Astrocyte (in vitro differentiated cells and primary cell): Measurements from ENCODE around the gene CPZ. TPM values are rescaled to one million over a fixed set of nuclear protein-coding genes. Genes with fewer than 3 reads are reported as not detected.

ENCODE experiments used
- DNase-seq: peaks from one replicate; pipeline ENCODE4 v3.0.0-alpha.2; 2010; ENCODE audit warnings: low read depth
- FAIRE-seq: peaks from 2 replicates; lab custom pipeline; 2011; peaks lifted over from hg19 to GRCh38; lab: Jason Lieb, UNC
- H2AFZ ChIP-seq: 2 replicates; pipeline ENCODE4 v1.6.0; 2012; ENCODE audit warnings: low read depth, low read length, inconsistent platforms
- H3K27ac ChIP-seq: 2 replicates; pipeline ENCODE4 v1.5.1; 2011; ENCODE audit warnings: low read depth, low read length, inconsistent platforms
- H3K27me3 ChIP-seq: 2 replicates; pipeline ENCODE4 v1.6.0; 2011; ENCODE audit warnings: low read length, inconsistent platforms; ENCODE audit not compliant: insufficient read depth
- H3K36me3 ChIP-seq: 2 replicates; pipeline ENCODE4 v1.5.1; 2011; ENCODE audit warnings: low read length, inconsistent platforms; ENCODE audit not compliant: insufficient read depth
- H3K4me1 ChIP-seq: 2 replicates; pipeline ENCODE4 v1.5.1; 2011; ENCODE audit warnings: low read length, inconsistent platforms; ENCODE audit not compliant: insufficient read depth
- H3K4me2 ChIP-seq: 2 replicates; pipeline ENCODE4 v1.6.0; 2012; ENCODE audit warnings: low read length, inconsistent platforms
- H3K4me3 ChIP-seq: 2 replicates; pipeline ENCODE4 v1.5.1; 2011; ENCODE audit warnings: low read depth, mild to moderate bottlenecking, low read length, inconsistent platforms; ENCODE audit not compliant: insufficient read depth
- H3K79me2 ChIP-seq: 2 replicates; pipeline ENCODE4 v1.6.0; 2012; ENCODE audit warnings: mild to moderate bottlenecking, low read length, inconsistent platforms; ENCODE audit not compliant: insufficient read depth
- H3K9ac ChIP-seq: 2 replicates; pipeline ENCODE4 v1.6.0; 2012; ENCODE audit warnings: mild to moderate bottlenecking, low read length, inconsistent platforms
- H3K9me3 ChIP-seq: 2 replicates; pipeline ENCODE4 v1.5.1; 2012; ENCODE audit warnings: low read depth, mild to moderate bottlenecking, low read length, inconsistent platforms; ENCODE audit not compliant: insufficient read depth
- H4K20me1 ChIP-seq: 2 replicates; pipeline ENCODE4 v1.6.0; 2012; ENCODE audit warnings: low read length, inconsistent platforms; ENCODE audit not compliant: insufficient read depth
- H3K27ac Mint-ChIP-seq: one replicate; pipeline ENCODE4 v1.8.0; 2021; ENCODE audit warnings: mild to moderate bottlenecking, mixed read lengths; ENCODE audit not compliant: unreplicated experiment
- H3K27me3 Mint-ChIP-seq: one replicate; pipeline ENCODE4 v1.8.0; 2021; ENCODE audit warnings: low read depth, mixed read lengths; ENCODE audit not compliant: unreplicated experiment
- H3K36me3 Mint-ChIP-seq: one replicate; pipeline ENCODE4 v1.8.0; 2021; ENCODE audit warnings: low read depth, mixed read lengths; ENCODE audit not compliant: unreplicated experiment
- H3K4me1 Mint-ChIP-seq: one replicate; pipeline ENCODE4 v1.8.0; 2021; ENCODE audit warnings: low read depth, mixed read lengths; ENCODE audit not compliant: unreplicated experiment
- H3K4me3 Mint-ChIP-seq: one replicate; pipeline ENCODE4 v1.8.0; 2021; ENCODE audit warnings: mild to moderate bottlenecking, moderate library complexity, mixed read lengths; ENCODE audit not compliant: unreplicated experiment
- H3K9me3 Mint-ChIP-seq: one replicate; pipeline ENCODE4 v1.8.0; 2021; ENCODE audit warnings: mild to moderate bottlenecking, mixed read lengths; ENCODE audit not compliant: unreplicated experiment
- EZH2 ChIP-seq: IDR thresholded peaks from 2 replicates; pipeline ENCODE4 v1.6.1; 2012; ENCODE audit warnings: mild to moderate bottlenecking, low read length, inconsistent platforms; ENCODE audit not compliant: insufficient read depth
- total RNA-seq: library from RNA; stranded (reverse); gene quantifications from 2 replicates; pipeline ENCODE4 v1.2.1, GENCODE V29; 2021
- TF ChIP-seq, protein P1 (sequence below): IDR thresholded peaks from 2 replicates; pipeline ENCODE4 v1.5.1; 2011; ENCODE audit warnings: low read depth, mild to moderate bottlenecking, inconsistent platforms, low read length, moderate library complexity; ENCODE audit not compliant: insufficient read depth

Gene CPZ
- total RNA-seq, 1 donor from 2014 or later: 6.3 TPM

DNA sequence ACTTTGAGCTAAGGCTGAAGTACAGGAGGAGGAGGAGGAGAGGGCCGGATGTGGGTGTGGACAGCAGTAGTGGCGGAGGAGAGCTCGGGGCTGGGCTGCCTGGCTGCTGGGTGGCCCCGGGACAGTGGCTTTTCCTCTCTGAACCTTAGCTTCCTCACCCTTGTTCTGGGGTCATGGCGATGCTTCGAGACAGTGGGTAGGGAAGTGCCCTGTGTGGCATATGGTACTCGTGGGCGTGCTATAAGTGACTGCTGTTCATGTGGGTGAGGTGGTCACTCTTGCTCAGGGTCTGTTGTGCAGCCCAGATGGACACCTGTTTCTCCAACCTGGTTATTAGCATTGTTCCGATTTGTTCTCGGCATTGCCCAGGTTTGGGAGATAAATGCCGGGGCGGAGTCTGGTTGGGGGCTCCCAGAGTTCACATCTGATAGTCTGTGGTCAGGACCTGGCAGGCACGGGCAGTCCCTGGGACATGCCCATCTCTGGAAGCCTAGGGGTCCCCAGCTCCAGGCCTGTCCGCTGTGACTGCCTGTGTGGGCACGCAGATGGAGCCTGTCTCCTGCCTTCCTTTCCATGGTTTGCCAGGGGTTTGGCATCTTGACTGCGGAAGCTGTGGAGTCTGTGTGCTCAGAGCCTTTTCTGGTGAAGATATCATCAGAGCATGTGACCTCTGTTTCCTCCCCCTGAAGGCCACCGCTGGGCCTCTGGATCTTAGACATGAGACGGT lies 4.9 kb upstream of the CPZ start:
- peaks cover 52% of the 10 kb centered on the region for H3K27me3 ChIP-seq
- H3K9me3 ChIP-seq: no peaks in the 10 kb centered on the region
- peaks cover 87% of the 10 kb centered on the region for H3K27me3 Mint-ChIP-seq
- DNase-seq (no peak), FAIRE-seq (no peak)
- peaks cover 3% of the 10 kb centered on the region for H4K20me1 ChIP-seq
- no peak overlapping the region for H3K27ac Mint-ChIP-seq
- H3K79me2 ChIP-seq: no peaks in the 10 kb centered on the region
- no peaks in the 10 kb centered on the region for H3K9me3 Mint-ChIP-seq
- no peak overlapping the region for H3K4me3 Mint-ChIP-seq
- peaks cover 7% of the 10 kb centered on the region for H3K4me1 ChIP-seq
- TF ChIP-seq EZH2: no peak
- TF ChIP-seq, protein P1, sequence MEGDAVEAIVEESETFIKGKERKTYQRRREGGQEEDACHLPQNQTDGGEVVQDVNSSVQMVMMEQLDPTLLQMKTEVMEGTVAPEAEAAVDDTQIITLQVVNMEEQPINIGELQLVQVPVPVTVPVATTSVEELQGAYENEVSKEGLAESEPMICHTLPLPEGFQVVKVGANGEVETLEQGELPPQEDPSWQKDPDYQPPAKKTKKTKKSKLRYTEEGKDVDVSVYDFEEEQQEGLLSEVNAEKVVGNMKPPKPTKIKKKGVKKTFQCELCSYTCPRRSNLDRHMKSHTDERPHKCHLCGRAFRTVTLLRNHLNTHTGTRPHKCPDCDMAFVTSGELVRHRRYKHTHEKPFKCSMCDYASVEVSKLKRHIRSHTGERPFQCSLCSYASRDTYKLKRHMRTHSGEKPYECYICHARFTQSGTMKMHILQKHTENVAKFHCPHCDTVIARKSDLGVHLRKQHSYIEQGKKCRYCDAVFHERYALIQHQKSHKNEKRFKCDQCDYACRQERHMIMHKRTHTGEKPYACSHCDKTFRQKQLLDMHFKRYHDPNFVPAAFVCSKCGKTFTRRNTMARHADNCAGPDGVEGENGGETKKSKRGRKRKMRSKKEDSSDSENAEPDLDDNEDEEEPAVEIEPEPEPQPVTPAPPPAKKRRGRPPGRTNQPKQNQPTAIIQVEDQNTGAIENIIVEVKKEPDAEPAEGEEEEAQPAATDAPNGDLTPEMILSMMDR: no peak
- no peak overlapping the region for H2AFZ ChIP-seq
- H3K36me3 ChIP-seq: no peaks in the 10 kb centered on the region
- no peak overlapping the region for H3K9ac ChIP-seq
- no peak overlapping the region for H3K4me3 ChIP-seq
- H3K4me2 ChIP-seq: no peak overlapping the region
- H3K27ac ChIP-seq: no peak overlapping the region
- H3K4me1 Mint-ChIP-seq: no peaks in the 10 kb centered on the region
- no peaks in the 10 kb centered on the region for H3K36me3 Mint-ChIP-seq

DNA sequence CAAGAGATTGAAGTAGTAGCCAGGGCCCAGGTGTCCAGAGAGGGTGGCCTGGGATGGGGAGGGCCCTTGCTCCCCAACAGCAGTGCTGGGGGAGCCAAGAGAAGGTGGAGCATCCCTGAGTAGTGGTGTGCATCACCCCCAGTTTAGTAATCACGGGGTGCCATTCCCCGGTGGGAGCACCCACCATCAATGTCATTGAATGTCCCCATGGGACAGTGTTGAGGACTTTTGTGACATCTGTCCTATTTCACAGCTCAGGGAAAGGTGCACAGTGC lies 4.4 kb upstream of the CPZ start:
- H3K9me3 ChIP-seq: no peaks in the 10 kb centered on the region
- Mint-ChIP-seq H3K27me3 (peaks cover 82% of the 10 kb centered on the region), H3K27ac (no peak overlapping the region), H3K36me3 (no peaks in the 10 kb centered on the region), H3K9me3 (no peaks in the 10 kb centered on the region), H3K4me3 (no peak overlapping the region), H3K4me1 (no peaks in the 10 kb centered on the region)
- peaks cover 7% of the 10 kb centered on the region for H3K4me1 ChIP-seq
- H3K27ac ChIP-seq: no peak overlapping the region
- peaks cover 3% of the 10 kb centered on the region for H4K20me1 ChIP-seq
- no peak for TF ChIP-seq EZH2
- TF ChIP-seq, protein P1: no peak
- H2AFZ ChIP-seq: no peak overlapping the region
- no peak overlapping the region for H3K9ac ChIP-seq
- H3K79me2 ChIP-seq: no peaks in the 10 kb centered on the region
- H3K4me2 ChIP-seq: no peak overlapping the region
- FAIRE-seq (no peak), DNase-seq (no peak)
- peaks cover 54% of the 10 kb centered on the region for H3K27me3 ChIP-seq
- no peaks in the 10 kb centered on the region for H3K36me3 ChIP-seq
- no peak overlapping the region for H3K4me3 ChIP-seq

DNA sequence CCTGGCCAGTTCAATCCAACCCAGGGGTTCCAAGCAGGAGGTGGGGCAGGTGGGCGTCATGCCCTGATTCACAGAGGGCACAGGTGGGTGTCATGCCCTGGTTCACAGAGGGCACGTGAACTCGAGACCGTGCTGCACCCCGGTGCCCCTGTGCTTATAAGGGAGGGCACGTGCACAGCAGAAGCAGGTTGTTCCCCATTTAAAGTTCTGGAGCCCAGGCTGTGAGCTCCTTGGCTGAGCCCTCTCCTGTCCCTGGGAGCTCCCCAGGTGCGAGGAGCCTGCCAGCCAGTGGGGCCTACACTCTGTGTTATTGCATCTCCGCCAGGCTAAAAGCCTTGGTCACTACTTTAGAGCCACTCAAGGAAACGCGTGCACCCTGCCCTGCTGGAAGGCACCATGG lies 3.2 kb upstream of the CPZ start:
- Mint-ChIP-seq H3K4me3 (no peak overlapping the region), H3K27ac (no peak overlapping the region), H3K4me1 (no peaks in the 10 kb centered on the region), H3K27me3 (peaks cover 82% of the 10 kb centered on the region), H3K36me3 (no peaks in the 10 kb centered on the region), H3K9me3 (no peaks in the 10 kb centered on the region)
- H4K20me1 ChIP-seq: peaks cover 3% of the 10 kb centered on the region
- H3K27ac ChIP-seq: no peak overlapping the region
- no peaks in the 10 kb centered on the region for H3K9me3 ChIP-seq
- peaks cover 7% of the 10 kb centered on the region for H3K4me1 ChIP-seq
- DNase-seq (no peak), FAIRE-seq (no peak)
- no peak overlapping the region for H3K4me2 ChIP-seq
- H3K36me3 ChIP-seq: no peaks in the 10 kb centered on the region
- H3K79me2 ChIP-seq: no peaks in the 10 kb centered on the region
- H3K4me3 ChIP-seq: no peak overlapping the region
- no peak overlapping the region for H2AFZ ChIP-seq
- no peak overlapping the region for H3K9ac ChIP-seq
- H3K27me3 ChIP-seq: peaks cover 61% of the 10 kb centered on the region
- no peak for TF ChIP-seq EZH2
- TF ChIP-seq, protein P1: no peak
